ENCODE results near the gene SEC23B. TPM values are rescaled to one million over a fixed set of nuclear protein-coding genes. Genes with fewer than 3 reads are reported as not detected.

SEC23B gene
- 100 to 1,000 TPM in 1 of 2 experiments, 10 to 100 TPM in 1; 95.3 to 119 TPM for total RNA-seq

GRCh38 chr20:18507218-18508191, at the start of gene SEC23B:
SEC23B (plus strand) TSS chr20:18507940; CDS start chr20:18510836, 2,896 bp downstream.
- H3K4me3 Mint-ChIP-seq, result peak within 1 kb of the TSS; percentile 99
- POLR2A ChIA-PET, result interaction anchor here (0.6 to 2.3 kb wide), 10 partner anchors 10 to 825 kb away, joined by 3 to 28 read pairs (median 4); partner anchors contain the start of genes DZANK1, POLR3F, RBBP9 and RRBP1
- peaks cover 49% of the 10 kb centered on the region for H3K4me1 Mint-ChIP-seq
- no peaks in the 10 kb centered on the region for H3K27me3 Mint-ChIP-seq
- H3K36me3 Mint-ChIP-seq (ENCODE audit: low read depth), result peaks cover 36% of the 10 kb centered on the region
- peak within 1 kb of the TSS; percentile 100 for H3K27ac Mint-ChIP-seq
- CTCF ChIA-PET, result interaction anchor here (0.7 to 2.4 kb wide), 11 partner anchors 8 to 110 kb away, joined by 3 to 19 read pairs (median 3); partner anchors contain the start of genes DZANK1, RBBP9 and SMIM26
- intact Hi-C loops (cut with DNase I, micrococcal nuclease), result loop anchor here (1.0 to 10.0 kb wide), 18 partner anchors 10 to 1545 kb away; partner anchors contain the start of genes DZANK1 (in 2 of the 2), MGME1 (in 2 of the 2), NAA20 (in 2 of the 2) and POLR3F (in 2 of the 2)
- peak; percentile 94 for ATAC-seq
- DNase-seq, result peak; percentile 99
- H3K9me3 Mint-ChIP-seq (ENCODE audit: low read depth), result no peaks in the 10 kb centered on the region

- no peak for DNase-seq
- no peak overlapping the region for H3K27ac Mint-ChIP-seq
- H3K4me1 Mint-ChIP-seq, result peaks cover 21% of the 10 kb centered on the region
- H3K27me3 Mint-ChIP-seq, result no peaks in the 10 kb centered on the region
- ChIA-PET CTCF (interaction anchor here (0.7 to 2.7 kb wide), 4 partner anchors 10 to 48 kb away, joined by 3 to 11 read pairs (median 5); partner anchors contain the start of gene SEC23B), POLR2A (interaction anchor here (0.6 to 1.6 kb wide), 2 partner anchors 123 to 328 kb away, joined by 3 to 6 read pairs; partner anchors contain the start of genes KAT14 and PET117)
- H3K9me3 Mint-ChIP-seq (ENCODE audit: low read depth), result no peaks in the 10 kb centered on the region
- H3K4me3 Mint-ChIP-seq, result peak overlapping the region; percentile 43
- ATAC-seq, result no peak
- intact Hi-C loops (cut with DNase I, micrococcal nuclease), result no loop called here
- peaks cover 5% of the 10 kb centered on the region for H3K36me3 Mint-ChIP-seq (ENCODE audit: low read depth)
Measured at GRCh38 chr20:18465536-18466200, 42.1 kb upstream of the SEC23B start.

DNA sequence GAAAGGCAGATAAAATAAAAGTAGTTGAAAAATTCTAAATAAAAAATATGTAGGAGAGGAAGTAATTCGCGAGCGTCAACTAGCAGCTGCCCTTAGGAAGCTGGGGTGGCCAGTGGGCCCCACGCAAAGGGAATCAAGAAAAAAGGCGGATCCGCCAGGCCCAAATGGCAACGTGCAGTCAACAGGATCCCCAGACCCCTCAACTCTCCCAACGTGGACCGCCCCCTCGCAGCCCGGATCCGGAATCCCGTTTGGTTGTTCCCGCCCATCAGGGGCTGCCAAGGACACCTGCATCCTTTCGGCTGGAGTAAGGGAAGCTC, 41.2 kb upstream of the SEC23B start:
- POLR2A ChIA-PET, result interaction anchor here (0.9 to 2.1 kb wide), 7 partner anchors 8 to 329 kb away, joined by 3 to 21 read pairs (median 6); partner anchors contain the start of genes DTD1, KAT14, PET117 and RBBP9
- no peaks in the 10 kb centered on the region for H3K9me3 Mint-ChIP-seq (ENCODE audit: low read depth)
- H3K27me3 Mint-ChIP-seq, result no peaks in the 10 kb centered on the region
- H3K4me3 Mint-ChIP-seq, result peak overlapping the region; percentile 91
- CTCF ChIA-PET, result interaction anchor here (0.8 to 2.7 kb wide), 5 partner anchors 11 to 118 kb away, joined by 3 to 11 read pairs (median 7); partner anchors contain the start of gene SEC23B
- H3K36me3 Mint-ChIP-seq (ENCODE audit: low read depth), result peaks cover 5% of the 10 kb centered on the region
- H3K27ac Mint-ChIP-seq, result peak overlapping the region; percentile 89
- intact Hi-C loops (cut with DNase I, micrococcal nuclease), result no loop called here
- ATAC-seq (peak; percentile 8), DNase-seq (no peak)
- H3K4me1 Mint-ChIP-seq, result peaks cover 21% of the 10 kb centered on the region

GRCh38 chr20:18466894-18467730, 40.6 kb upstream of the SEC23B start, which contains the start of the genes DZANK1 and POLR3F:
DZANK1 (minus strand) TSS chr20:18467030; CDS start chr20:18465358, 1,672 bp downstream.
POLR3F (plus strand) TSS chr20:18467390; CDS start chr20:18467507, 117 bp downstream.
- H3K27me3 Mint-ChIP-seq, result no peaks in the 10 kb centered on the region
- DNase-seq (peak; percentile 96), ATAC-seq (peak; percentile 99)
- CTCF ChIA-PET, result interaction anchor here (0.7 to 2.7 kb wide), 7 partner anchors 11 to 121 kb away, joined by 3 to 11 read pairs (median 3); partner anchors contain the start of genes DTD1 and SEC23B
- peak within 1 kb of the TSS; percentile 89 for H3K27ac Mint-ChIP-seq
- no peaks in the 10 kb centered on the region for H3K9me3 Mint-ChIP-seq (ENCODE audit: low read depth)
- POLR2A ChIA-PET, result interaction anchor here (0.9 to 2.1 kb wide), 7 partner anchors 8 to 329 kb away, joined by 3 to 21 read pairs (median 6); partner anchors contain the start of genes DTD1, KAT14, PET117 and RBBP9
- H3K4me3 Mint-ChIP-seq, result peak within 1 kb of the TSS; percentile 91
- intact Hi-C loops (cut with DNase I, micrococcal nuclease), result loop anchor here (1.0 kb wide), 11 partner anchors 30 to 786 kb away; partner anchors contain the start of genes RBBP9 (in 2 of the 2), SEC23B (in 2 of the 2), SMIM26 (in 2 of the 2) and ZNF133 (in 2 of the 2)
- peaks cover 5% of the 10 kb centered on the region for H3K36me3 Mint-ChIP-seq (ENCODE audit: low read depth)
- H3K4me1 Mint-ChIP-seq, result peaks cover 21% of the 10 kb centered on the region

- no peaks in the 10 kb centered on the region for H3K4me1 Mint-ChIP-seq
- H3K36me3 Mint-ChIP-seq (ENCODE audit: low read depth), result peaks cover 34% of the 10 kb centered on the region
- intact Hi-C loops (cut with DNase I, micrococcal nuclease), result no loop called here
- no peaks in the 10 kb centered on the region for H3K27me3 Mint-ChIP-seq
- ChIA-PET POLR2A (no interaction called here), CTCF (interaction anchor here (1.2 to 2.5 kb wide), 2 partner anchors 10 to 20 kb away, joined by 5 to 9 read pairs; partner anchors contain the start of genes DZANK1, POLR3F and RBBP9)
- no peak overlapping the region for H3K4me3 Mint-ChIP-seq
- ATAC-seq (no peak), DNase-seq (no peak)
- no peak overlapping the region for H3K27ac Mint-ChIP-seq
- H3K9me3 Mint-ChIP-seq (ENCODE audit: low read depth), result no peaks in the 10 kb centered on the region
Measured at GRCh38 chr20:18477218-18477617, 30.5 kb upstream of the SEC23B start.

DNA sequence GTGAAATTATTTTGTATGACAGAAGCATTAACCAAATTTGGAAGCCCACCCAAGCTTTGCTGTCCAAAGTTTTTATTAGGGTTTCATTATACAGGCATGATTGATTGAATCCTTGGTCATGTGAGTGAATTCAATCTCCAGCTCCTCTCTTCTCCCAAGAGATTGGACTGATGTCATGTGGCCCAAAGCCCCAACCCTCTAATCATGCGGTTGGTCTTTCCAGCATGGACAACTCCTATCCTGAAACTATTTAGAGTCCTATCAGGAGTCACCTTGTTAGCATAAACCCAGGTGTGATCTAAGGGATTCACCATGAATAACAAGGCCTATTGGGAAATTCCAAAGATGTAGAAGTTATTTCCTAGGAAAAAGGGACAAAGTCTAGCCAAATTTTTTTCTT, 29.9 kb upstream of the SEC23B start:
- Mint-ChIP-seq H3K36me3 (ENCODE audit: low read depth) (peaks cover 38% of the 10 kb centered on the region), H3K27me3 (no peaks in the 10 kb centered on the region), H3K4me3 (no peak overlapping the region), H3K4me1 (no peaks in the 10 kb centered on the region), H3K27ac (no peak overlapping the region), H3K9me3 (ENCODE audit: low read depth) (no peaks in the 10 kb centered on the region)
- ATAC-seq (no peak), DNase-seq (no peak)
- POLR2A ChIA-PET, result no interaction called here
- intact Hi-C loops (cut with DNase I, micrococcal nuclease), result no loop called here
- CTCF ChIA-PET, result interaction anchor here (1.2 to 2.5 kb wide), 2 partner anchors 10 to 19 kb away, joined by 5 to 9 read pairs; partner anchors contain the start of genes DZANK1, POLR3F and RBBP9

- ChIA-PET POLR2A (no interaction called here), CTCF (no interaction called here)
- Mint-ChIP-seq H3K27ac (no peak overlapping the region), H3K4me1 (no peaks in the 10 kb centered on the region), H3K9me3 (ENCODE audit: low read depth) (no peaks in the 10 kb centered on the region), H3K27me3 (no peaks in the 10 kb centered on the region), H3K4me3 (no peak overlapping the region), H3K36me3 (ENCODE audit: low read depth) (peaks cover 34% of the 10 kb centered on the region)
- ATAC-seq (no peak), DNase-seq (no peak)
- intact Hi-C loops (cut with DNase I, micrococcal nuclease), result no loop called here
Measured at GRCh38 chr20:18481596-18481995, 26.1 kb upstream of the SEC23B start.

- DNase-seq (no peak), ATAC-seq (no peak)
- H3K27me3 Mint-ChIP-seq, result no peaks in the 10 kb centered on the region
- no peak overlapping the region for H3K4me3 Mint-ChIP-seq
- no peak overlapping the region for H3K27ac Mint-ChIP-seq
- intact Hi-C loops (cut with DNase I, micrococcal nuclease), result no loop called here
- POLR2A ChIA-PET, result no interaction called here
- no peaks in the 10 kb centered on the region for H3K9me3 Mint-ChIP-seq (ENCODE audit: low read depth)
- H3K36me3 Mint-ChIP-seq (ENCODE audit: low read depth), result peaks cover 21% of the 10 kb centered on the region
- CTCF ChIA-PET, result no interaction called here
- H3K4me1 Mint-ChIP-seq, result no peaks in the 10 kb centered on the region
Measured at GRCh38 chr20:18488301-18488700, 19.4 kb upstream of the SEC23B start.

GRCh38 chr20:18496042-18496441, 11.7 kb upstream of the SEC23B start:
- Mint-ChIP-seq H3K4me1 (peaks cover 12% of the 10 kb centered on the region), H3K9me3 (ENCODE audit: low read depth) (no peaks in the 10 kb centered on the region), H3K27ac (no peak overlapping the region), H3K36me3 (ENCODE audit: low read depth) (peaks cover 6% of the 10 kb centered on the region), H3K27me3 (no peaks in the 10 kb centered on the region), H3K4me3 (peak overlapping the region; percentile 97)
- intact Hi-C loops (cut with DNase I, micrococcal nuclease), result loop anchor here in 1 of 2 experiments (2.0 kb wide), 2 partner anchors 83 to 207 kb away; partner anchors contain the start of gene ZNF133
- DNase-seq, result no peak
- no peak for ATAC-seq
- CTCF ChIA-PET, result interaction anchor here (0.7 to 2.6 kb wide), 3 partner anchors 11 to 591 kb away, joined by 3 to 19 read pairs (median 3); partner anchors contain the start of genes POLR3F and SEC23B
- POLR2A ChIA-PET, result interaction anchor here (0.6 to 3.3 kb wide), 3 partner anchors 11 to 75 kb away, joined by 3 to 28 read pairs (median 12); partner anchors contain the start of genes DZANK1, POLR3F and SEC23B
